Measurements from ENCODE around the gene ZP1. TPM values are rescaled to one million over a fixed set of nuclear protein-coding genes. Genes with fewer than 3 reads are reported as not detected.
A peak's percentile ranks its signal among the peaks of the same experiment; 100 is the strongest.

ZP1 gene
- total RNA-seq, 3 donors from 2014 or later, result 0.32 to 0.73 TPM; not detected in 1

DNA sequence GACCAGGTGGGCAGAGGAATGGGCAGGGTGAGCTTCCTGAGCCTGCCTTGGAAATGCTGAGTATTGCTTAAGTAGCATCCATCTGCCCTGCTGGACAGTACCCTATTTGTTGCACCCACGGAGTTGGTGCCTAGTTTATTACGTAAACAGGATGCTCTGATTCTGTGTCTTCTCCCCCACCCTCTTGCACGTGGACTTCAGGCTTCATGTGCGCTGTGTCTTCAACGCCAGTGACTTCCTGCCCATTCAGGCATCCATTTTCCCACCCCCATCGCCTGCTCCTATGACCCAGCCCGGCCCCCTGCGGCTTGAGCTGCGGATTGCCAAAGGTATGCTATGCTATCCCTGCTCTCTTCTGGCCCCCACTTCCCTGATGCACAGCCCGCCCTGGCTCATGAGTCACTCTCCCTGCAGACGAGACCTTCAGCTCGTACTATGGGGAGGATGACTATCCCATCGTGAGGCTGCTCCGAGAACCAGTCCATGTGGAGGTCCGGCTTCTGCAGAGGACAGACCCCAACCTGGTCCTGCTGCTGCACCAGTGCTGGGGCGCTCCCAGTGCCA, 5.7 kb downstream of the ZP1 start:
- Histone ChIP-seq H3K9me3 (no peaks in the 10 kb centered on the region), H3K4me3 (no peak overlapping the region), H3K4me1 (no peaks in the 10 kb centered on the region), H3K27me3 (no peaks in the 10 kb centered on the region), H3K27ac (peak overlapping the region; percentile 7 to 52), H3K36me3 (no peaks in the 10 kb centered on the region)
- no peak for DNase-seq (ENCODE audit: low spot score in 2 of 2)
- TF ChIP-seq, protein P1, sequence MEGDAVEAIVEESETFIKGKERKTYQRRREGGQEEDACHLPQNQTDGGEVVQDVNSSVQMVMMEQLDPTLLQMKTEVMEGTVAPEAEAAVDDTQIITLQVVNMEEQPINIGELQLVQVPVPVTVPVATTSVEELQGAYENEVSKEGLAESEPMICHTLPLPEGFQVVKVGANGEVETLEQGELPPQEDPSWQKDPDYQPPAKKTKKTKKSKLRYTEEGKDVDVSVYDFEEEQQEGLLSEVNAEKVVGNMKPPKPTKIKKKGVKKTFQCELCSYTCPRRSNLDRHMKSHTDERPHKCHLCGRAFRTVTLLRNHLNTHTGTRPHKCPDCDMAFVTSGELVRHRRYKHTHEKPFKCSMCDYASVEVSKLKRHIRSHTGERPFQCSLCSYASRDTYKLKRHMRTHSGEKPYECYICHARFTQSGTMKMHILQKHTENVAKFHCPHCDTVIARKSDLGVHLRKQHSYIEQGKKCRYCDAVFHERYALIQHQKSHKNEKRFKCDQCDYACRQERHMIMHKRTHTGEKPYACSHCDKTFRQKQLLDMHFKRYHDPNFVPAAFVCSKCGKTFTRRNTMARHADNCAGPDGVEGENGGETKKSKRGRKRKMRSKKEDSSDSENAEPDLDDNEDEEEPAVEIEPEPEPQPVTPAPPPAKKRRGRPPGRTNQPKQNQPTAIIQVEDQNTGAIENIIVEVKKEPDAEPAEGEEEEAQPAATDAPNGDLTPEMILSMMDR (IDR thresholded peaks at IDR 0.05), result no peak
- TF ChIP-seq POLR2AphosphoS5 (IDR thresholded peaks at IDR 0.05) (no peak), POLR2A (IDR thresholded peaks at IDR 0.05) (no peak)
- intact Hi-C loops (cut with DNase I; ENCODE audit: low total_unique reads), result no loop called here

- Histone ChIP-seq H3K4me3 (no peak overlapping the region), H3K36me3 (no peaks in the 10 kb centered on the region), H3K9me3 (no peaks in the 10 kb centered on the region), H3K4me1 (no peaks in the 10 kb centered on the region), H3K27me3 (no peaks in the 10 kb centered on the region), H3K27ac (no peak overlapping the region)
- intact Hi-C loops (cut with DNase I; ENCODE audit: low total_unique reads), result no loop called here
- TF ChIP-seq POLR2AphosphoS5 (IDR thresholded peaks at IDR 0.05), result no peak
- no peak for TF ChIP-seq POLR2A (IDR thresholded peaks at IDR 0.05)
- TF ChIP-seq, protein P1 (IDR thresholded peaks at IDR 0.05), result no peak
- DNase-seq (ENCODE audit: low spot score in 2 of 2), result no peak
Observed at GRCh38 chr11:60873533-60873932, 6.2 kb downstream of the ZP1 start.

GRCh38 chr11:60874421-60875365, 7.4 kb downstream of the ZP1 start:
- TF ChIP-seq POLR2AphosphoS5 (IDR thresholded peaks at IDR 0.05) (no peak), POLR2A (IDR thresholded peaks at IDR 0.05) (no peak)
- TF ChIP-seq, protein P1 (IDR thresholded peaks at IDR 0.05), result no peak
- intact Hi-C loops (cut with DNase I; ENCODE audit: low total_unique reads), result no loop called here

DNA sequence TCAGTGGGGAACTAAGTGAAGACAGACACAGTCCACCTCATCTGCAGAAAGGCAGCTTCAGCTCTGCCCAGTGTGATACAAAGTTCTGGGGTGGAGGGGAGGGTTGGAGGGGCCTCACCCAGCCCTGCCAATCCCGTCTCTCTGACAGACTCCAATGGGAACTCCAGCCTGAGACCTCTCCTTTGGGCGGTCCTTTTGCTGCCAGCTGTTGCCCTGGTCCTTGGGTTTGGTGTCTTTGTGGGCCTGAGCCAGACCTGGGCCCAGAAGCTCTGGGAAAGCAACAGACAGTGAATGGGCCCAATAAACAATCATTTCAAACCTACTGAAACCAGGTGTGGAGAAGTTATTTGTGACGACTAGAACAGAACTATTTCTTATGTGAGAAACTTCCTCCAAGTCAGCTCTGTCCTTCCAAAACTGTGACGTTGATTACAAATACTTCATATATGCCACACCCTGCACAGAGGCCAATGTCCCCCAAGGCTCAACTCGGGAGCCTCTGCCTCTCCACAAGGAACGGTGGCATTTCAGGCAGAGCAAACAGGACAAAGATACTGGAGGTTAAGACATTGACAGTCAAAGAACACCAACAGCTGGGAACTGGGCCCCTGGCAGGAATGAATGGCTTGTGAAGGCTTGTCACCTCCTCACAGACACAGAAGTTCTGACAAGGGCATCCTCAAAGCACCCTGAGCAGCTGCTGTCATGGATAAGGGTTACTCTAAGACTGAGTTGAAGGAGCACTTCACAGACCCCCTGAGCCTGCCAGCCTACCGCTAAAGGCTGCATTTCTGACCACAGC, 8.2 kb downstream of the ZP1 start:
- DNase-seq (ENCODE audit: low spot score in 2 of 2), result no peak
- Histone ChIP-seq H3K27me3 (no peaks in the 10 kb centered on the region), H3K27ac (no peak overlapping the region), H3K4me3 (no peak overlapping the region), H3K36me3 (no peaks in the 10 kb centered on the region), H3K4me1 (no peaks in the 10 kb centered on the region), H3K9me3 (no peaks in the 10 kb centered on the region)
- intact Hi-C loops (cut with DNase I; ENCODE audit: low total_unique reads), result no loop called here
- TF ChIP-seq, protein P1 (IDR thresholded peaks at IDR 0.05), result no peak
- TF ChIP-seq POLR2A (IDR thresholded peaks at IDR 0.05) (no peak), POLR2AphosphoS5 (IDR thresholded peaks at IDR 0.05) (no peak)

More at GRCh38 chr11:60874421-60875365, 7.4 kb downstream of the ZP1 start:
- H3K9me3 ChIP-seq, result no peaks in the 10 kb centered on the region
- H3K27ac ChIP-seq, result no peak overlapping the region
- H3K27me3 ChIP-seq, result no peaks in the 10 kb centered on the region
- no peaks in the 10 kb centered on the region for H3K36me3 ChIP-seq
- DNase-seq (ENCODE audit: low spot score in 2 of 2), result no peak
- no peaks in the 10 kb centered on the region for H3K4me1 ChIP-seq
- no peak overlapping the region for H3K4me3 ChIP-seq

Measured in breast epithelium (tissue), 4 donors.